IPS-18c (cell line): ENCODE data around the gene B3GNT3.

ENCODE experiments used
- H3K4me3 ChIP-seq: 2 replicates; pipeline ENCODE4 v1.7.0; 2013; ENCODE audit warnings: low read depth, mild to moderate bottlenecking, low read length, moderate library complexity; ENCODE audit not compliant: insufficient read depth
- H3K9me3 ChIP-seq: one replicate; pipeline ENCODE4 v1.6.1; 2013; ENCODE audit warnings: mild to moderate bottlenecking, low read length, moderate library complexity; ENCODE audit not compliant: control insufficient read depth, insufficient read depth

B3GNT3 gene

DNA sequence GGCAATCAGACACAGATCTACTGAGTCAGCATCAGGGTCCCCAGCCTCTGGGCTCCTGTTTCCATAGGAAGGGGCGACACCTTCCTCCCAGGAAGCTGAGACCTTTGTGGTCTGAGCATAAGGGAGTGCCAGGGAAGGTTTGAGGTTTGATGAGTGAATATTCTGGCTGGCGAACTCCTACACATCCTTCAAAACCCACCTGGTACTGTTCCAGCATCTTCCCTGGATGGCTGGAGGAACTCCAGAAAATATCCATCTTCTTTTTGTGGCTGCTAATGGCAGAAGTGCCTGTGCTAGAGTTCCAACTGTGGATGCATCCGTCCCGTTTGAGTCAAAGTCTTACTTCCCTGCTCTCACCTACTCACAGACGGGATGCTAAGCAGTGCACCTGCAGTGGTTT lies 17.2 kb downstream of the B3GNT3 start:
- H3K4me3 ChIP-seq: no peak overlapping the region
- H3K9me3 ChIP-seq: no peaks in the 10 kb centered on the region

DNA sequence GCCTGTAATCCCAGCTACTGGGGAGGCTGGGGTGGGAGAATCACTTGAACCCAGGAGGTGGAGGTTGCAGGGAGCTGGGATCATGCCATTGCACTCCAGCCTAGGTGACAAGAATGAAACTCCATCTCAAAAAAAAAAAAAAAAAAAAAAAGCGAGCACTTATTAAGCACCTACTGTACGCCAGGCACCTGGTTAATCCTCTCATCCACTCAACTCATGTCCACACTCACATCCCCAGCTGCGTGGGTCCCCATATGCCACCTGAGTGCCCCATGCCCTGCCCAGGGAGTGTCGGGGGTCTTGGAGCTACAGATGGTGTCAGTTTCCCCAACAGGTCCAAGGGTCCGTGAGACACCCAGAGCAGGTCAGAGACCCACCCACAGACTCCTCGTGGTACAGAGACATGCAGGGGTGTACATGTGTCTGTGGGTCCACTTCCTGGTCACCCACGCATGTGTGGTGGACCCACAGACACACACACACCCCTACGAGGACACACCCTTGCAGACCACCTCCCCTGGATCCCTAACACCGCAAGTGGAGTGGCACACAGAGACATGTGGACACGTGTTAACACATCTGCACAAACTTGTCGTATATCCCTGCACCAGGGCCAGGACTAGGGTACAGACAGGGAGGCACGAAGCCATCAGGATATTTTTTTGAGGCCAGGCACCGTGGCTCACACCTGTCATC lies 22.9 kb downstream of the B3GNT3 start:
- Histone ChIP-seq H3K9me3 (no peaks in the 10 kb centered on the region), H3K4me3 (no peak overlapping the region)

DNA sequence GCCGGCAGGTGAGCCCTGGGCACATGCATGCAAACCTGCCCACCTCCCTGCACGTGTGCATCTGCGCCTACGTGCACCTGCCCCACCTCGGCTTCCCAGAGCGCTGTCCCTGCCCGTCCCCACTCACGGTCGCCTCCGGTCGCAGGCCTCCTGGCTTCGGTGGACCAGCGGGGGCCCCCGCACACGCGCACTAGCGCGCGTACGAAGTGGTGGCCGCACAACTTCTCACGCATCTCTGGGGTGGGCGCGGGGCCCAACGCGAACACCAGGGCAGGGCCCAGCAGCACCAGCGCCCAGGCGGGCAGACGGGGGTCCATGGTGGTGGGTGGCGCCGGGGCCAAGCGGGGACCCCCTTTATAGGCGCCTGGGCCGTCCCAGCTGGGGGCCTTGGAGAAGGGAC lies 26.3 kb downstream of the B3GNT3 start, which contains the start of gene INSL3:
Gene INSL3, minus strand, starts transcription at position 330 of the 400 bp plus-strand sequence. Its CDS starts 13 bp downstream, at position 317.
- Histone ChIP-seq H3K4me3 (no peak within 1 kb of the TSS), H3K9me3 (no peaks in the 10 kb centered on the region)

DNA sequence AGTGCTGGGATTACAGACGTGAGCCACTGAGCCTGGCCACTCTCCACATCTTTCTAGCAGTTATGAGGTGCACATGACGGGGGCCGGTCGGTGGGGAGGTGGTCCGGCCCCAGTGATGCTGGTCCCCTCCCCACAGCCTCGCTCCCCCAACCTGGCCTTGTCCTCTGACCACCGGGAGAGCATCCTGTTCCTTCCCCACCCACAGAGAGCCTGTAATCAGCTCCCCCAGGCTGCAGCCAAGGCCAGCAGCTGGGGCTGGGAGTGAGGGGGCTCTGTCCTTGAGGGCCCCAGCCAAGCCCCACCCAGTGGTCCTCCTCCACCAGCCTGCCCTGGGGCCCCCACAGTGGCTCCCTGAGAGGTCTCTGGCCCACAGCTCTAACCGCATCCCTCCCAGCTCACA lies 29.4 kb downstream of the B3GNT3 start:
- Histone ChIP-seq H3K4me3 (no peak overlapping the region), H3K9me3 (peaks cover 3% of the 10 kb centered on the region)

DNA sequence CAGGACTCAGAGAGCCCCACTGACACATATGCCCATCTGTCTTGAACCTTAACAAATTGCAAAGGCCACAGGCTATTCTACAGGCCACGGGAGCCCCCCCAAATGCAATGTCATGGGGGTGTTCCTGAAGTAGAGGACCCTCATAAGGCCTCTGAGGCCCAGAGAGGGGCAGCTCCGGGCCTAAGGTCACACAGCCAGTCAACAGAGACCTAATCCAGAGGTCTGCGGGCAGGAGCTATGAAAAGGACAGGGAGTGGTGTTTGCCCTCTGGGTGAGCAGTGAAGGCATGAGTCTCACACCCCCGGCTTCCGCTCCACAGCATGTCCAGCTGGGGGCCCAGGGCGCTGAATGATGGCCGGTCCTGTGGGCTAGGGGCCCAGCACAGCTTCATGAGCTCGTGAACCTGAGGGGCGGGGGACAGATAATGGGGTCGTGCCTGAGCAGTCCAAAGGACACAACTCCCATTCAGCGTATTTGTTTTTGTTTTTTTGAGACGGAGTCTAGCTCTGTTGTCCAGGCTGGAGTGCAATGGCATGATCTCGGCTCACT lies 31.6 kb downstream of the B3GNT3 start:
- Histone ChIP-seq H3K4me3 (no peak overlapping the region), H3K9me3 (peaks cover 3% of the 10 kb centered on the region)

DNA sequence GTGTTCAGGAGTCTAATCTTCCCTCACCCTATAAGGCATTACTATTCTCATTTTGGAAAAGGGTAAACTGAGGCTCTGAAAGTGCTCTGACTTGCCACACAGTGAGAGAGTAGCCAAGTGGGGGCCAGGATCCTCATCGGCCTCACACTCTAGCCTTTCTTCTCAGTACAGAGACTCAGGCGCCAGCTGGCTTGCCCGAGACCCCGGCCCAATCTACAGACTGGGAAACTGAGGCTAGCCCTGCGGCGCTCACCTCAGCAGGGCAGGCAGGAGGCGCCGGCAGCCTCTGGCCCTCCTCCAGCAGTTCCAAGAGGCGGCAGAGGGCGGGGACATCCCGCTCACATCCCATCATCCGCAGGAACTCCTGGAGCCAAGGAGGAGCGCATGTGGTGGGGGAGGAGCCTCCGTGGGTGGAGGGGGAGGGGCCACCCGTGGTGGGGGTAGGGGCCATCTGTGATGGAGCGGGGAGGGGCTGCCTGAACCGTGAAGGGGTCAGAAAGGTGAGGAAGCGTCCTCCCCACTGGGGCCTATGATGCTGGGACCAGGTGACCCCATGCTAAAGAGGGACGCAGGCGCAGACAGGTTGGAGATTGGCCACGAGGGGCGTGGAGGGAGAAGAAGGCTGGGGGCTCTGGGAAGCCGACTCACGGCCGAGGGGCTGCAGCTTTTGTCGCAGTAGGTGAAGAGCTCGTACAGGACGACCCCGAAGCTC lies 35.1 kb downstream of the B3GNT3 start:
- H3K4me3 ChIP-seq: peak overlapping the region; percentile 57
- H3K9me3 ChIP-seq: peaks cover 3% of the 10 kb centered on the region

DNA sequence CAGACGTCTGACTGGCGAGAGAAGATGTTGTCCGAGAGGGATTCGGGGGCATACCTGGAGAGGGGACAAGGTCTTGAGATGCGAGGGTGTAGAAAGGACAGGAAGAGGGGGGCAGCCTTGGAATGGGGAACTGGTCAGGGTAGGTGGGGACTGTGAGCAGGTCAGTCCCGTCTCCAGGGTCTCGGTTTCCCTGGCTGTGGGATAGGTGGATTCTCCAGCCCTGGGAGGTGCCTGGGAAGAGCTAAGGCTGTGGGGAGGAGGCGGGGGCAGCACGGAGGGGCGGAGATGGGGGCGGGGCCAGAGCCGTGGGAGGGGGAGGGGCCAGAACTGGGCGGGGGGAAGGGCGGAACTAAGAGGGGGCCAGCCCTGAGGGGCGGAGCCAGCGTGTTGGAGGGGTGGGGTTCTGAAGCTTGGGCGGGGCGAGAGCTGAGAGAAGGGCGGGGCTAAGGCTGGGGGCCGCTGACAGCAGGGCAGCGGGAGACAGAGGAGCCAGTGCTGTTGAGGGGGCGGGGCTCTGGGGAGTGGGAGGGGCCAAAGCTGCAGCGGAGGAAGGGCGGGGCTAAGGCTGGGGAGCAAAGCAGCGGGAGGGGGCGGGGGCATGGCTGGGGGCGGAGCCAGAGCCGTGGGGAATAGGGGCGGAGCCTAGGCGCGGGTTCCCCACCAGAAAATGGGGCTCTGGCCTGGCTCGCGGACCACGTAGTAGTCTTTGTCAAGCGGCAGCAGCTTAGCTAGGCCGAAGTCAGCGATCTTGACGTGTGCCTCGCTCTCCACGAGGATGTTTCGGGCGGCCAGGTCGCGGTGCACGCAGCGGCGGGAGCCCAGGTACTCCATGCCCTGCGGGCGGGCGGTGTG lies 35.9 kb downstream of the B3GNT3 start:
- Histone ChIP-seq H3K4me3 (peak overlapping the region; percentile 62), H3K9me3 (peaks cover 3% of the 10 kb centered on the region)

DNA sequence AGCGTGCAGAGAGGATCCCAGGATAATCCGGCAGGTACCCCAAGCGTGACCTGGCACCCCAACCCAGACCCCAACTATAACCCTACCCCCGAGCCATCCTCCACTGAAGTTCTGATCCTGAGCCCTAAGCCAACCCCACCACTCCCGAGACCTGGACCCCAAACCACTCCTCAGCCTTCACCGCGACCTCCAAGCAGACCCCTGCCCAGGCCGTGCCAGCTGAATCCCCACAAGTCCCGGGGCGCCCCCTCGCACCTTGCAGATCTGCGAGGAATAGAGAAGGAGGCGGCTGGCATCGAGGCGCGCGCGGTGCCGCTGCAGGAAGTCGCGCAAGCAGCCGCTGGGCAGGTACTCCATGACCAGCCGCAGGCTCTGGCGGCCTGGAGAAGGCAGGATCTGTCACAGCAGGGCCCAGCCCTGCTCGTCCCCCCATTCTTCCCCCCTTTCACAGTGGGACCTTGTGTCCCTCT lies 36.5 kb downstream of the B3GNT3 start:
- H3K9me3 ChIP-seq: peaks cover 1% of the 10 kb centered on the region
- peak overlapping the region; percentile 62 for H3K4me3 ChIP-seq

DNA sequence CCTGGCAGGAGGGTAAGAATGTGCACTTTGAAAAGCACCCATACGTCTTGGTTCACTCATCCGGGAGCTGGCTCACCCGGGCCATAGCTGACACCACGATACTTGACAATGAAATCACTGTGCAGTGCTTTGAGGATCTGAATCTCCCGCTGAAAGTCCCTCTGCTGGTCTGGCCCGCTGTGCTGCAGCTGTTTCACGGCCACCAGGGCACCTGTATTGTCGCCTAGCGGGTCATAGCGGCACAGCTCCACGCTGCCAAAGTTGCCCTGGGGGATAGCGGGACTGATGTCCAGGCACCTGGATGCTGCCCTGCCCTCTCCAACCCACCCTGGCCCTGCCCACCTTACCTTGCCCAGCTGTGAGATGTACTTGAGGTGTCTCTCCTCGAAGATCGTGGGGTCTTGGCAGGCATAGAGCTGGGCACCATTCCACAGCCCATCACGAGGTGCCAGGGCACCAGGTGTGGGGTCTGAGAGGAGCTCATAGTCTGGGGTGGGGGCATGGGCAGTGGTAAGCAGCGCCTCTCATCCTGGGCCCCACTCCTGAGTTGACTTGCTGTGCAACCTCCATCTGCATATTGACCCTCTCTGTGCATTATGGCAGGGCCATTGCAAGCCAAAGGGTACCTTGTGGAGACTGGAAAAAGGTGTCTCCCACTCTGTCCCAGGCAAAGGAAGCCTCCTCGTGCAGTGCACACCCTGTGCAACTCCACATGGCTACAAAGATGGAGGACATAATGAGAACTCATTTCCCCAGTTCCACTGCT lies 37.7 kb downstream of the B3GNT3 start:
- Histone ChIP-seq H3K9me3 (no peaks in the 10 kb centered on the region), H3K4me3 (no peak overlapping the region)

DNA sequence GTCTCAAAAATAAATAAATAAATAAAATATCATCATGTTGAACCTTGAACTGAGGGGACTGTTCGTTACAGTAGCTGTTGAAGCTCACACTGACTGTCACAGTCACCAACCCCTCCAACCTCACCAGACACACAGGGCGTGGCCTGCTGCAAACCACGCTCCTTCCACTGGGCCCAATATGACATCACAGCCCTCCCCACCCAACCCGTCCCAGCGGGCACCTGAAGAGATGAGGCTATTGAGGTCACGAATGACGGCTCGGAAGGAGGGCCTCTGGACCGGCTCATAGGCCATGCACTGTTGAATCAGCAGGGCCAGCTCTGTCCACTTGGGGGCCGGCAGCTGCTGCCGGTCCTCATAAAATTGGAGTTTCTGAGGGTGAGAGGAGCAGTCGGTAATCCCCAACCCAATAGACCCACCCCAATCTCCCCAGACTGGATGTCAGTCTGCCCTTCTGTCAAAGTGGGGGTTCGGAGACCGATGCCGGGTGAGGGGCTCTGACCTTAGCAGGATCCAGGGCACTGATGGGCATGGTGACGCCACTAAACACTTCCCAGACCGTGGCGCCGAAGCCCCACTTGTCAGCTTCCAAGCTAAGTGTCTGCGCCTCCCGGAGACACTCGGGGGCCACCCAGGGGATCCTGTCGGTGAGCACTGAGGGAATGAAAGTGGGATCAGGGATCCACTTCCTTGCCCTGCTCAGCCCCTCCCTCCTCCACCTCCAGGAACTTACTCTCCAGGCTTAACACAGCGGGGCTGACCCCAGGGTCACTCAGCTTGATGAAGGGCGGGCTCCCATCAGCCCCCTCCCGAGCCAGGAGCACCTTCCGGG lies 39.6 kb downstream of the B3GNT3 start:
- Histone ChIP-seq H3K9me3 (no peaks in the 10 kb centered on the region), H3K4me3 (no peak overlapping the region)

DNA sequence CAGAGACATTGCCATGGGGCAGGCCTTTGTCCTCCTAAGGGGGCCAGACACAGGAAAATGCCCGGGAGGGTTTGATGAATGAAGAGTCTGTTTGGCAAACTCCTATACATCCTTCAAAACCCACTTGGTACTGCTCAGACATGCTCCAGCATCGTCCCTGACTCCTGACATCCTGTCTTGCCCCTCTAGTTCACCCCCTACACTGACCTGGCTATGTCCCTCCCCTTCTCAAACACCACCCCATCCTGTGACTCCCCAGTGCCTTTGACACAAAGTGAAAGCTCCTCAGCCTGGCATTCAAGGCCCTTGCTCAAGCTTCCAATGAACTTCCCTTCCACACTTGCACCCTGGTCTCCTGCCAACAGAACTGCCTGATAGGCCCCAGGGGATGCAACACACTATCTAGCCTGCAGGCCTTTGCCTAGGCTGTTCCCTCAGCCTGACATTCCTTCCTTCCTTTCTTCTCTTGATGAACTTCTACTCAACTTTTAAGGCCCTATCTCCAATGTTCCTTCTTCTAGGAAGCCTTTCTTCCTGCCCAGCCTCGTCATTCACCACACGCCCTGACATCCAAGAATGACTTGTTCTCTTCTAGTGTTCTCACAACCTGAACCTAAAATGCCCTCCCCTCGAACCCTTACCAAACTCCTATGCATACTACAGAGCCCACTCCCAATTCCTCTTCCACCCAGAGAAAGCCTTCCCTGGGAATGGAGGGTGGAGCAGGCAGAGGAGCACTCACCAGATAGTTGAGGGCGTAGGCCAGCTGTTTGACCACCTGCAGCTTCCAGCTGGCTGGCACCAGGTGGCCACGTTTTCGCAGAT lies 40.5 kb downstream of the B3GNT3 start:
- Histone ChIP-seq H3K9me3 (no peaks in the 10 kb centered on the region), H3K4me3 (no peak overlapping the region)

DNA sequence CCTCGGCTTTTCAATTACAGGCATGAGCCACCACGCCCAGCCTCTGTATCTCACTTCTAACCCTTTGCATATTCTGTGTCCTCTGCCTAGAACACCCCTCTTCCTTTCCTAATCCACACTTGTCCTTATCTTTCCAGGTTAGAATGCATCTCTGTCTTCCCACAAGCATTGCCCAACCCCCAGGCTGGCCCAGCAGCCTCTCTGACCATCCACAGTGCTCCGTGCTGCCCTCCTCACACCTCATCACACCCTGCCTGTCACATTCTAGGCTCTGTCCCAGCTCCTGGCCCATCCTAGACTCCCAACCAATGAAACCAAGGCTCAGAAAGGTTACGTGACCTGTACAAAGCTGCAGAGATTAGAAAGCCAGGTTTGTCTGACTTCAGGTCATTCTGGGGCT lies 41.6 kb downstream of the B3GNT3 start:
- no peaks in the 10 kb centered on the region for H3K9me3 ChIP-seq
- H3K4me3 ChIP-seq: no peak overlapping the region

DNA sequence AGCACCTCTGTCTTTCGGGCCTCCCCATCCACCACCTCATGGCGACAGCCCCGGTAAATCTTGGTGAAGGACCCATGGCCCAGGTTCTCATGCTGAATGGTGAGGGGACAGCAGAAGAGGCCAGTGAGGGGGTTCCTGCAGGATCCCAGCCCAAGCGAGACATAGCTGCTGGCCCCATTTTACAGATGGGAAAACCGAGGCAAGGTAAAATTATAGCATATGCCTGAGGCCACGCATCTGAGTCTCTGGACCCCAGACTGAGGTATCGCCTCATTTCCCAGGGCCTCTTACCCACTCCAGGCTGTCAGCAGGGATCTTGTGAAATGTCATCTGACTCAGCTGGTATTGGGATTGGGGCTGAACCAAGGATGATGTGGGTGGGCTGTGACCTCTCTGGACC lies 43.0 kb downstream of the B3GNT3 start:
- no peaks in the 10 kb centered on the region for H3K9me3 ChIP-seq
- H3K4me3 ChIP-seq: no peak overlapping the region

DNA sequence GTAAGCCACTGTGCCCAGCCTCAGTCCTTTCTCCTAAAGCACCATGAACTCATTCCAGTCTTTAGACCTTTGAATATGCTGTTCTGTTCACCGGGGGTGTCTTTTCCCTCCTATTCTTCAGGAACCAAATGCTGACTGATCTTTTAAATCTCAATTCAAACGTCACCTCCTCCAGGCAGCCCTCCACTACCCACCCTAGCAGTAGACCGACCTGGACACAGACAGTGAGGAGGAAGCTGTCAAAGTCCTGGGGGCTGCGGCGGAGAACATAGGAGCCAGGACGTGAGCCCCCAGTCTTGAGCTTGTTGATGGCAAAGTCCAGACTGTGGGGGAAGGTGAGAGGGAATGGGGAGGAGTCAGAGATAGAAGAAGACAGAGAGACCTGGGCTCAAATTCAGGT lies 45.1 kb downstream of the B3GNT3 start:
- H3K4me3 ChIP-seq: no peak overlapping the region
- H3K9me3 ChIP-seq: no peaks in the 10 kb centered on the region

DNA sequence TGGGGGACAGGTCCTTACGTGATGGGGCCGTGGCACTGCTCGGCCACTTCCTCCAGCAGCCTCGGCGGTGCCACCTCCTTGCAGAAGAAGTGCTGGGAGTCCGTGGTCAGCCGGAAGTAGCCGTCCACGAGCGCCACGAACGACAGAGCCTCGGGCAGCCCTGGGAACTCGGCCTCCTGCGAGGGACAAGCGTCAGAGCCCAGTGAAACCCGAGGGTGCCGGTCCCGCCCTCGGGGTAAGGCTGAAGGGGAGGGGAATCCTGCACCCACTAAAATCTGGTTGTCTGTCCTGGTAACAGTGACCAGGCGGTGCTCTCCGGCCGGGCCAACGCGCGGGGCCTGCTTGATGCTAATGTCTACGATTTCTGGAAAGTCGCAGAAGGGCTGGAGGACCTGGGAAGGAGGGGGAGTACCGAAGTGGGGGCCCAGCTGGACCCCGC lies 46.5 kb downstream of the B3GNT3 start:
- Histone ChIP-seq H3K9me3 (no peaks in the 10 kb centered on the region), H3K4me3 (peak overlapping the region; percentile 41)
